BLaER1 treated with 17β-estradiol and CSF1 and Interleukin-3, amounts not matched to agents 10 nM and 100 nM (cell line): Measurements from ENCODE around the gene SH3D21.
A peak's percentile ranks its signal among the peaks of the same experiment; 100 is the strongest.

Experiments
- H3K27ac ChIP-seq, 11 experiments: shearing (Covaris generic); formaldehyde crosslinking; 2 replicates each; pipeline ENCODE4 v1.8.1; 2022
- H3K27me3 ChIP-seq, 11 experiments: shearing (Covaris generic); formaldehyde crosslinking; 2 replicates each; pipeline ENCODE4 v1.8.1; 2022
- H3K36me3 ChIP-seq, 11 experiments: shearing (Covaris generic); formaldehyde crosslinking; 2 replicates each; pipeline ENCODE4 v1.8.1; 2022
- H3K4me1 ChIP-seq, 10 experiments: shearing (Covaris generic); formaldehyde crosslinking; 2 replicates each; pipeline ENCODE4 v1.8.1; 2022
- H3K4me2 ChIP-seq, 11 experiments: shearing (Covaris generic); formaldehyde crosslinking; 2 replicates each; pipeline ENCODE4 v1.8.1; 2022
- H3K4me3 ChIP-seq, 10 experiments: shearing (Covaris generic); formaldehyde crosslinking; 2 replicates each; pipeline ENCODE4 v1.8.1; 2022
- H3K9ac ChIP-seq, 11 experiments: shearing (Covaris generic); formaldehyde crosslinking; 2 replicates each; pipeline ENCODE4 v1.8.1; 2022
- H3K9me3 ChIP-seq, 11 experiments: shearing (Covaris generic); formaldehyde crosslinking; replicated peaks in 1 of 11; 2 replicates each; pipeline ENCODE4 v1.8.1; 2022
- H4K20me1 ChIP-seq, 11 experiments: shearing (Covaris generic); formaldehyde crosslinking; 2 replicates each; pipeline ENCODE4 v1.8.1; 2022
- Cebpa-rat ChIP-seq, 11 experiments: shearing (Covaris generic); IDR thresholded peaks; 2 replicates each; pipeline ENCODE4 v1.8.1; 2022

Gene SH3D21

DNA sequence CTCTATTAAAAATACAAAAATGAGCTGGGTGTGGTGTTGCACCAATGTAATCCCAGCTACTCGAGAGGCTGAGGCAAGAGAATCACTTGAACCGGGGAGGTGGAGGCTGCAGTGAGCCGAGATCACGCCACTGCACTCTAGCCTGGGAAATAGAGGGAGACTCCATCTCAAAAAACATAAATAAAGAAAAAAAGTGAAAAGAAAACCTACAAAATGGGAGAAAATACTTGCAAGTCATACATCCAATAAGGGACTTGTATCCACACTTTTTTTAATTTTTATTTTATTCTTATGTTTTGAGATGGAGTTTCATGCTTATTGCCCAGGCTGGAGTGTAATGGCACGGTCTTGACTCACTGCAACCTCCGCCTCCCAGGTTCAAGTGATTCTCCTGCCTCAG, 29.5 kb upstream of the SH3D21 start:
- TF ChIP-seq Cebpa-rat (IDR thresholded peaks at IDR 0.05), result no peak
- Histone ChIP-seq H4K20me1 (peaks cover 34 to 95% (median 91%) of the 10 kb centered on the region in 11 experiments; a peak in 21 of 22 replicates), H3K36me3 (peaks cover 52 to 94% (median 70%) of the 10 kb centered on the region in 11 experiments), H3K27me3 (no peaks in the 10 kb centered on the region), H3K27ac (no peak overlapping the region), H3K9ac (no peak overlapping the region), H3K4me1 (no peaks in the 10 kb centered on the region; a peak in 2 of 20 replicates), H3K4me3 (no peak overlapping the region), H3K9me3 (no peaks in the 10 kb centered on the region), H3K4me2 (no peak overlapping the region)

DNA sequence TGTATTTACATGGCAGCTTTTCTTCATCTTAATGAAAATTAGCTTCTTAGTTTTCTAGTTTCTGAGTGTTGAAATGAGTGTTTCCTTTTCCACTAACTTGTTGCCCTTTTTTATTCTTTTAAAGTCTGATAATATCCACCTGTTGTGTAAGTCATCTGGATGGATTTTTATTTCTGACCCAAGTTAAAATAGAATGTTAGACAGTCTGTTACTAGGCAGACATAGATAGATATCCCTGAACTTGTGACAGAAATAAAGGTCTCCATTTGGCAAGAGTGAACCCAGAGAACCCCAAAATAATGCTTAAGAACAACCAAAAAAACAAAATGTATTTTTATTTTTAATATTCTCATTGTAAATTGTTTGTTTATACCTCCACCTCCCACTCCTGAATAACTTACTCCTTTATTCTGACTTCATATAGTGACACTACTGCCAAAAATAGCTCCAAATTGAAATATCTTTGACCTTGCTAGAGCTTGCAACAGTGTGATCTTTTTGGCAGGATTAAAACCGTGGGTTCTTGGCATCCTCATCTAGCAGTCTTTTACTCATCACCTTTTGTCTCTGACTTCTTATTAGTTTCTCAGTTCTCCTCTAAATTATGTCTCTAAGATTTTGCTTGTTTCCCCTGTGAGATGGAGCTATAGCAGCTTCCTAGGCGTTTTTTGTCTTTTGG, 26.9 kb upstream of the SH3D21 start:
- H3K27me3 ChIP-seq, result no peaks in the 10 kb centered on the region
- H3K9ac ChIP-seq, result no peak overlapping the region
- H3K4me3 ChIP-seq, result no peak overlapping the region
- H3K9me3 ChIP-seq, result no peaks in the 10 kb centered on the region
- 0 out of 22 replicates have a peak overlapping the region, but pooled peaks of 1 of the 11 experiments have one; percentile 4 for H3K27ac ChIP-seq
- H3K4me2 ChIP-seq, result no peak overlapping the region
- peaks cover 44 to 94% (median 89%) of the 10 kb centered on the region in 11 experiments; a peak in 21 of 22 replicates for H4K20me1 ChIP-seq
- TF ChIP-seq Cebpa-rat (IDR thresholded peaks at IDR 0.05), result no peak
- H3K4me1 ChIP-seq, result no peaks in the 10 kb centered on the region; a peak in 2 of 20 replicates
- H3K36me3 ChIP-seq, result peaks cover 52 to 94% (median 70%) of the 10 kb centered on the region in 11 experiments

DNA sequence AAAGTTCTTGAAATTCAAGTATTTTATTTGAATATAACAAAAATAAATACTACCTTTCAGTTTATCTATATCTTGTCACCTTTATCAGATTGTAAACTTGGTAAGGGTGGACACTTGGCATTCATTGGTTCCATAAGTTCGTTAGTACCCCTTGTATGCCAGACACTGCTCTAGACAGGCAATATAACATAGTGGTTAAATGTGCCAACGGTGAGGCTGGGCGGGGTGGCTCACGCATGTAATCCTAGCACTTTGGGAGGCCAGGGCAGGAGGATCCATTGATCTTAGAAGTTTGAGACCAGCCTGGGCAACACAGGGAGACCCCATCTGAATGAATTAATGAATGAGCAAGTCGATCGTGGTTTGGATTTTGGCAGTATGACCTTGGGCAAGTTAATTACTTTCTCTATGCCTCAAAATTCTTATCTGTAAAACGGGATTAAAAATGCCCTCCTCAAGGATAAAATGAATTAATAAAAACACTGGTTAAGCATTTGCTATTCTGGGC, 26.3 kb upstream of the SH3D21 start:
- no peaks in the 10 kb centered on the region for H3K9me3 ChIP-seq
- peaks cover 53 to 94% (median 72%) of the 10 kb centered on the region in 11 experiments for H3K36me3 ChIP-seq
- H4K20me1 ChIP-seq, result peaks cover 45 to 96% (median 93%) of the 10 kb centered on the region in 11 experiments; a peak in 21 of 22 replicates

DNA sequence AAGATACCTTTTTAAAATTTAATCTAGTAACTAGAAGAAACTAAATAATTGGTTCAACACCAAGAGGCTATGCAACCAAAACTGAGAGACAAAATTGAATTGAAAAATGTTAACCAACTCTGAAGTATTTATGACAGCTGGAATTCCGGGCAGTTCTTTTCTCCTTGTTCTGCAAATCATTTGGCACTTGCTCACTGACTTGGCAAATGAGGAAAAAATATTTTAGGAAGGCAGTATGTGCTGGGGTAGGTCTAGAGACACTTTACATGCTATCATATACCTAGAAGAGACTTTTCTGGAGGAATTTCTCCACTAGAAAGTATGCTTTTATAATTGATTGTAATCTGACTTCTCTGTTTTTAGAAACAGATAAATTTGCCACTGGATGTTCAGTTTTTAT, 22.1 kb upstream of the SH3D21 start:
- no peak for TF ChIP-seq Cebpa-rat (IDR thresholded peaks at IDR 0.05)
- peaks cover 82 to 99% (median 91%) of the 10 kb centered on the region in 11 experiments for H3K36me3 ChIP-seq
- H3K4me1 ChIP-seq, result peaks cover 4 to 22% (median 18%) of the 10 kb centered on the region in 10 experiments; a peak in 17 of 20 replicates
- H3K27ac ChIP-seq, result no peak overlapping the region
- H4K20me1 ChIP-seq, result peaks cover 58 to 100% (median 90%) of the 10 kb centered on the region in 11 experiments; a peak in 21 of 22 replicates
- H3K9me3 ChIP-seq, result no peaks in the 10 kb centered on the region
- no peak overlapping the region for H3K4me3 ChIP-seq
- H3K4me2 ChIP-seq, result no peak overlapping the region
- no peak overlapping the region; a peak in 1 of 22 replicates for H3K9ac ChIP-seq
- H3K27me3 ChIP-seq, result no peaks in the 10 kb centered on the region

More for the DNA sequence above, 26.3 kb upstream of the SH3D21 start:
- no peaks in the 10 kb centered on the region; a peak in 2 of 20 replicates for H3K4me1 ChIP-seq
- H3K4me3 ChIP-seq, result no peak overlapping the region
- no peak overlapping the region for H3K4me2 ChIP-seq
- TF ChIP-seq Cebpa-rat (IDR thresholded peaks at IDR 0.05), result no peak
- peak overlapping the region in 1 of 11 experiments; percentile 48; a peak in 1 of 22 replicates for H3K9ac ChIP-seq
- no peaks in the 10 kb centered on the region for H3K27me3 ChIP-seq
- 0 out of 22 replicates have a peak overlapping the region, but pooled peaks of 2 of the 11 experiments have one; percentile 2 to 4 for H3K27ac ChIP-seq

DNA sequence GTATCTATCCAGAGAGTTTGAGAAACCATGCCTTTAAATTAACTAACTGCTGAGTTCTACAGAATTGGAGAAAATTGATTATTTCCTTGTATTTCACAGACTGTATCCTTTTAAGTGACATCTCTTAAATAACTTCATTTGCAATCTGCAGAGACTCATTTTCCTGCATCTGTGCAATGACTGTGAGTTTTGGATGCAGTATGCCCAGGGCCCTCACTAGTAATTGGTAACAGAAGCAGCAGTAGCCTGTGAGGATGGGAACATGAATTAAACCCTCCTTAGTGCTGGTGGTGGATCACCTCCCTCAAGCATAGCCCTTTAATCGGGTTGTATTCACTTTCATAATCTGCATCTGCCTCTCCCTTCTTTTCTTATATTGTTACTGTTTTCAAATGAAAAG, 21.7 kb upstream of the SH3D21 start:
- H3K9ac ChIP-seq, result no peak overlapping the region; a peak in 2 of 22 replicates
- peaks cover 4 to 22% (median 18%) of the 10 kb centered on the region in 10 experiments; a peak in 17 of 20 replicates for H3K4me1 ChIP-seq
- H3K9me3 ChIP-seq, result no peaks in the 10 kb centered on the region
- peaks cover 87 to 99% (median 92%) of the 10 kb centered on the region in 11 experiments for H3K36me3 ChIP-seq
- no peaks in the 10 kb centered on the region for H3K27me3 ChIP-seq
- no peak overlapping the region for H3K4me3 ChIP-seq
- H4K20me1 ChIP-seq, result peaks cover 57 to 100% (median 90%) of the 10 kb centered on the region in 11 experiments; a peak in 21 of 22 replicates
- no peak for TF ChIP-seq Cebpa-rat (IDR thresholded peaks at IDR 0.05)
- H3K4me2 ChIP-seq, result no peak overlapping the region
- H3K27ac ChIP-seq, result no peak overlapping the region

GRCh38 chr1:36285443-36286101, 20.6 kb upstream of the SH3D21 start:
- Histone ChIP-seq H3K9me3 (no peaks in the 10 kb centered on the region), H3K27ac (peak overlapping the region in 1 of 11 experiments; percentile 1; a peak in 2 of 22 replicates), H3K4me1 (peaks cover 4 to 22% (median 18%) of the 10 kb centered on the region in 10 experiments; a peak in 17 of 20 replicates), H3K27me3 (no peaks in the 10 kb centered on the region), H3K36me3 (peaks cover 89 to 99% (median 93%) of the 10 kb centered on the region in 11 experiments), H3K4me3 (no peak overlapping the region), H3K9ac (no peak overlapping the region), H3K4me2 (peak overlapping the region in 1 of 11 experiments; percentile 21; a peak in 1 of 22 replicates), H4K20me1 (peaks cover 51 to 100% (median 90%) of the 10 kb centered on the region in 11 experiments; a peak in 21 of 22 replicates)
- no peak for TF ChIP-seq Cebpa-rat (IDR thresholded peaks at IDR 0.05)

- peaks cover 4 to 22% (median 18%) of the 10 kb centered on the region in 10 experiments; a peak in 17 of 20 replicates for H3K4me1 ChIP-seq
- peaks cover 93 to 99% (median 96%) of the 10 kb centered on the region in 11 experiments for H3K36me3 ChIP-seq
- peak overlapping the region in 1 of 11 experiments; percentile 11; a peak in 2 of 22 replicates for H3K27ac ChIP-seq
- no peak overlapping the region for H3K4me3 ChIP-seq
- peak overlapping the region in 7 of 11 experiments; percentile 40 to 78 (median 62); a peak in 9 of 22 replicates for H3K4me2 ChIP-seq
- H3K27me3 ChIP-seq, result no peaks in the 10 kb centered on the region
- H4K20me1 ChIP-seq, result peaks cover 44 to 100% (median 89%) of the 10 kb centered on the region in 11 experiments; a peak in 21 of 22 replicates
- peak overlapping the region in 2 of 11 experiments; percentile 2 to 16; a peak in 3 of 22 replicates for H3K9ac ChIP-seq
- no peak for TF ChIP-seq Cebpa-rat (IDR thresholded peaks at IDR 0.05)
- H3K9me3 ChIP-seq, result no peaks in the 10 kb centered on the region
Measured at GRCh38 chr1:36286802-36287201, 19.4 kb upstream of the SH3D21 start.

GRCh38 chr1:36287595-36287994, 18.6 kb upstream of the SH3D21 start:
- Histone ChIP-seq H3K27me3 (no peaks in the 10 kb centered on the region), H3K9me3 (no peaks in the 10 kb centered on the region), H3K36me3 (peaks cover 93 to 99% (median 96%) of the 10 kb centered on the region in 11 experiments), H3K27ac (peak overlapping the region in 2 of 11 experiments; percentile 1 to 25; a peak in 3 of 22 replicates), H3K9ac (peak overlapping the region in 3 of 11 experiments; percentile 2 to 16 (median 6); a peak in 2 of 22 replicates), H3K4me1 (peaks cover 4 to 22% (median 18%) of the 10 kb centered on the region in 10 experiments; a peak in 17 of 20 replicates), H3K4me2 (peak overlapping the region in 9 of 11 experiments; percentile 10 to 78 (median 59); a peak in 17 of 22 replicates), H4K20me1 (peaks cover 36 to 100% (median 83%) of the 10 kb centered on the region in 11 experiments; a peak in 21 of 22 replicates), H3K4me3 (no peak overlapping the region)
- TF ChIP-seq Cebpa-rat (IDR thresholded peaks at IDR 0.05), result no peak
